GM18505 (cell line): ENCODE data around the gene TTC38.

ENCODE experiments used
- ATAC-seq: cut with Tn5 transposase; IDR thresholded peaks from one replicate; pipeline ENCODE4 v1.9.1; 2021; ENCODE audit not compliant: unreplicated experiment
- POLR2A ChIP-seq: IDR thresholded peaks from 4 replicates; pipeline ENCODE4 v1.6.1; 2011; ENCODE audit warnings: borderline replicate concordance; ENCODE audit not compliant: insufficient read depth, insufficient read length; ENCODE audit errors: extremely low read depth

Gene TTC38

GRCh38 chr22:46327691-46328465 is 60.1 kb downstream of the TTC38 start:
- no peak for TF ChIP-seq POLR2A
- ATAC-seq, result no peak

GRCh38 chr22:46328797-46329196 is 61.0 kb downstream of the TTC38 start:
- no peak for TF ChIP-seq POLR2A

DNA sequence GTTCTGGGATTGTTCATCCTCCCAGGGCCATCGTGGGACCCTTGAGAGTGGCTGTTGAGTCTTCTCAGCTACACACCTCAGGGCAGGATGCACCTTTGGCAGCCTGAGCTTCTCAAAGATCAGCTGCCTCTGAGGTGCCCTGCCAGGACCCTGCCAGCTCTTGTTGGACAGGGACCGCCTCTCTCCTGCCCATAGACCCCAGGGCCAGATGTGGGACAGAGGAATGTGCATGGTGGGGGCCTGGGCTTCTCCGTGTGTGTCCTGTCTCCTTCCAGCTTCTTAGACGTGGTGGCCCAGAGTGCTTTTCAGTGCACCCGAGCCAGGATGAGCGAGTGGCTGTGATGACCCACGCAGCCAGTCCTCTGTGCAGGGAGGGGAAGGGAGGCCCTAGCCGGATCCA is 61.8 kb downstream of the TTC38 start:
- no peak for TF ChIP-seq POLR2A
- ATAC-seq, result no peak

More at GRCh38 chr22:46328797-46329196, 61.0 kb downstream of the TTC38 start:
- ATAC-seq, result no peak

DNA sequence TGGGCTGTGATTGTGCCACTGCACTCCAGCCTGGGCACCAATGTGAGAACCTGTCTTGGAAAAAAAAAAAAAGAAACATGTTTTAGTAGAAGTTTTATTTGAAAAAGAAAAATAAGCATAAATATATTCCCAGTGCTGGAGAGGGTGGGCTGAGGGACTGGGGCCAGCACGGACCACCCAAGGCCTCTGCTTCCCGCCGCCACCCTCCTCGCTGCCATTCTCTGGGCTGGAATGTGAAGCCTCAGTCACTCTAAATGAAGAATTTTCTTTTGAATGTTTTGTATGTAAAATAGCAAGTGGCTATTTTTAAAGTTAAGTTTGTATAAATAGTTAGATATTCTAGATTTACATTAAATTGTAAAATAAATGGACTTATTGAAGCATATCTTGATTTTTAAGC is 62.6 kb downstream of the TTC38 start:
- no peak for TF ChIP-seq POLR2A
- no peak for ATAC-seq

DNA sequence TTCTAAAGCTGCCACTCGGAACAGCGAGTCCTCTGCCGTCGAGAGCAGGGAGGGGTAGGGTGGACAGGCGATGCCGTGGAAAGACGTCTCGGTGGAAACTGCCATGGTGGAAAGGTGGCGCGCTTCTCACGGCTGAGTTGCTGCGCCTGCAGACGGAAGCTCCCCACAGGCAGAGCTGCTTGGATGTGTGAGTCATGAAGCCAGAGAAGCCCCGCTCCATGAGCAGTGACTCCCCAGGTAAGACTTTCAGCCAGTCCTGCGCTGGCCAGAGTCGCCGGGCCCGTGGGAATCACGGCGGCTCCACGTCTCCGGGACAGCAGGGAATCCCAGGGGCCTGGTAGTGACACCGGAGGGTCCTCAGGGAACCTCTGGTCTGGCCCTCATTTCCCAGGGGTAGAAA is 63.7 kb downstream of the TTC38 start:
- ATAC-seq, result no peak
- TF ChIP-seq POLR2A, result no peak

DNA sequence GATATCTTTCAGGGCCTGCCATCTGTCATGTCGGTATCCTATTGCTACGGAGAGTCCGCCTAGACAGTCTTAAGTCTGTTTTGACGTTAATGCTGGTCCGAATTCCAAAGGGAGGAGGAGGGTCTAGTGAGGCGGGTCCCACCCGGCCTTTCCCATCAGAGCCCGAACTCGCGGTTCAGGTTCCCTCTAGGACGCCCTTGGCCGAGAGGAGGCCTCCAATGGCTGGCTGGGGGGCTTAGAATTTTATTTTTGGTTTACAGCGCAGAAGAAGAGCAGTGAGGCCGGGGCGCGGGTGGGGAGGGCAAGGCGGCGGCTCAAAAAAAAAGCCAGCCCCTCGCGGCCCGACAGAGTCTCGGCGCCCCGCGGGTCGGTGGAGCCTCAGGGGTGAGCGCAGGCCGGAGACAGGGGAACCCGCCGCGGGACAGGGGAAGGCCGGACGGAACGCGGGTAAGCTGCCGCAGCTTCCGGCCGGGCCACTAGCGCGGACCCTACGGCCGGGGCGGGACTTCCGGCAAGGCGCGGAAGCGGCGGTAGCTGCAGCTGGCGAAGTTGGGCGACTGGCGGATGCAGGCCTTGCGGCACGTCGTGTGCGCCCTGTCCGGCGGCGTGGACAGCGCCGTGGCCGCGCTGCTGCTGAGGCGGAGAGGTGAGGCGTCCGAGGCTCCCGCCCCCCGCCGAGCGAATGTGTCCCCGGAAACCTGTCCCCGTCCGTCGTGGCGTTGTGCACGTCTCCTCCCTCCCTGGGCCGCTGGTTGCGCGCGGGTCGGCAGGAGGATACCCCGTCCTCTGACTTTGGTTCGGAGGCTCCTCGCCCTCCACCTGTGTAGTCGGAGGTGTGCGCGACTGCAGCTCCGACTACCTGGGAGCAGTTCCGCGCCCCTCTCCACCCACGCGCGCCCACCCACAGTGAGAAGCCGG is 67.7 kb downstream of the TTC38 start, which contains the start of gene TRMU:
Gene TRMU, plus strand, starts transcription at position 514 of the 918 bp plus-strand sequence. Its CDS starts 51 bp downstream, at position 565.
- peak; percentile 73 for ATAC-seq

GRCh38 chr22:46336119-46337078 is 68.6 kb downstream of the TTC38 start:
- ATAC-seq, result peak; percentile 12
- no peak for TF ChIP-seq POLR2A

More for the DNA sequence above, 67.7 kb downstream of the TTC38 start, which contains the start of gene TRMU:
- TF ChIP-seq POLR2A, result peak; percentile 87

GRCh38 chr22:46337870-46338269 is 70.1 kb downstream of the TTC38 start:
- ATAC-seq, result no peak
- TF ChIP-seq POLR2A, result no peak

GRCh38 chr22:46338636-46339035 is 70.8 kb downstream of the TTC38 start:
- no peak for ATAC-seq

GRCh38 chr22:46339956-46340355 is 72.1 kb downstream of the TTC38 start:
- TF ChIP-seq POLR2A, result no peak
- ATAC-seq, result no peak

More at GRCh38 chr22:46338636-46339035, 70.8 kb downstream of the TTC38 start:
- TF ChIP-seq POLR2A, result no peak

- no peak for ATAC-seq
- no peak for TF ChIP-seq POLR2A
Observed at GRCh38 chr22:46340676-46341075, 72.9 kb downstream of the TTC38 start.
